ENCODE data around the gene CCL8.

DNA sequence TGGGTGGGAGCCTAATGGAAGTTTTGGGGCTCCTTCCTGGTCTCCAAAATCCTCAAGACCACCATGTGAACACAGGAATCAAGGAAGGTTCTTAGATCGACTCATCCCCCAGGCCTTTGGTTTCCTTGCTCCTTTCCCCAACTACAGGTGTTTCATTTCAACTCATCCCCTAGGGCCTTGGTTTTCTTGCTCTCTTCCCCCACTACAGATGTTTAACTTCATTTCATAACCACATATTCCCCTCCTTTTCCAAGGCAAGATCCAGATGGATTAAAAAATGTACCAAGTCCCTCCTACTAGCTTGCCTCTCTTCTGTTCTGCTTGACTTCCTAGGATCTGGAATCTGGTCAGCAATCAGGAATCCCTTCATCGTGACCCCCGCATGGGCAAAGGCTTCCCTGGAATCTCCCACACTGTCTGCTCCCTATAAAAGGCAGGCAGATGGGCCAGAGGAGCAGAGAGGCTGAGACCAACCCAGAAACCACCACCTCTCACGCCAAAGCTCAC lies 33.9 kb upstream of the CCL8 start, which contains the start of gene CCL11:
- TF ChIP-seq, protein P1, sequence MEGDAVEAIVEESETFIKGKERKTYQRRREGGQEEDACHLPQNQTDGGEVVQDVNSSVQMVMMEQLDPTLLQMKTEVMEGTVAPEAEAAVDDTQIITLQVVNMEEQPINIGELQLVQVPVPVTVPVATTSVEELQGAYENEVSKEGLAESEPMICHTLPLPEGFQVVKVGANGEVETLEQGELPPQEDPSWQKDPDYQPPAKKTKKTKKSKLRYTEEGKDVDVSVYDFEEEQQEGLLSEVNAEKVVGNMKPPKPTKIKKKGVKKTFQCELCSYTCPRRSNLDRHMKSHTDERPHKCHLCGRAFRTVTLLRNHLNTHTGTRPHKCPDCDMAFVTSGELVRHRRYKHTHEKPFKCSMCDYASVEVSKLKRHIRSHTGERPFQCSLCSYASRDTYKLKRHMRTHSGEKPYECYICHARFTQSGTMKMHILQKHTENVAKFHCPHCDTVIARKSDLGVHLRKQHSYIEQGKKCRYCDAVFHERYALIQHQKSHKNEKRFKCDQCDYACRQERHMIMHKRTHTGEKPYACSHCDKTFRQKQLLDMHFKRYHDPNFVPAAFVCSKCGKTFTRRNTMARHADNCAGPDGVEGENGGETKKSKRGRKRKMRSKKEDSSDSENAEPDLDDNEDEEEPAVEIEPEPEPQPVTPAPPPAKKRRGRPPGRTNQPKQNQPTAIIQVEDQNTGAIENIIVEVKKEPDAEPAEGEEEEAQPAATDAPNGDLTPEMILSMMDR (IDR thresholded peaks at IDR 0.05; ENCODE audit: low read length), result no peak
- TF ChIP-seq EZH2 (optimal IDR thresholded peaks at IDR 0.05; ENCODE audit: low read depth, low read length), result no peak

All from MM.1S (cell line).